ENCODE results near the gene SYT9.
A peak's percentile ranks its signal among the peaks of the same experiment; 100 is the strongest.

Gene SYT9

GRCh38 chr11:7251836-7252682 lies at the start of gene SYT9:
SYT9 (plus strand) TSS chr11:7251904; CDS start chr11:7252187, 283 bp downstream.
- peak; percentile 52 for DNase-seq

- DNase-seq: no peak
Measured at GRCh38 chr11:7202412-7202811, 49.3 kb upstream of the SYT9 start.

- DNase-seq: no peak
Measured at GRCh38 chr11:7204778-7205177, 46.9 kb upstream of the SYT9 start.

GRCh38 chr11:7208391-7208790 lies 43.3 kb upstream of the SYT9 start:
- no peak for DNase-seq

- no peak for DNase-seq
Measured at GRCh38 chr11:7219491-7219890, 32.2 kb upstream of the SYT9 start.

- no peak for DNase-seq
Measured at GRCh38 chr11:7220636-7221035, 31.1 kb upstream of the SYT9 start.

GRCh38 chr11:7222619-7223018 lies 29.1 kb upstream of the SYT9 start:
- no peak for DNase-seq

- no peak for DNase-seq
Measured at GRCh38 chr11:7239877-7240276, 11.8 kb upstream of the SYT9 start.

GRCh38 chr11:7245341-7245740 lies 6.4 kb upstream of the SYT9 start:
- no peak for DNase-seq

GRCh38 chr11:7246179-7246578 lies 5.5 kb upstream of the SYT9 start:
- no peak for DNase-seq

GRCh38 chr11:7250166-7250565 lies 1.5 kb upstream of the SYT9 start:
- DNase-seq: no peak

- no peak for DNase-seq
Measured at GRCh38 chr11:7251487-7251835, 243 bp upstream of the SYT9 start.

GRCh38 chr11:7252683-7253213 lies 1.0 kb downstream of the SYT9 start:
- no peak for DNase-seq

GRCh38 chr11:7253800-7254199 lies 2.1 kb downstream of the SYT9 start:
- no peak for DNase-seq

GRCh38 chr11:7254731-7255291 lies 3.1 kb downstream of the SYT9 start:
- DNase-seq: no peak

- no peak for DNase-seq
Measured at GRCh38 chr11:7256943-7257342, 5.2 kb downstream of the SYT9 start.

- DNase-seq: no peak
Measured at GRCh38 chr11:7257724-7258123, 6.0 kb downstream of the SYT9 start.

- DNase-seq: no peak
Measured at GRCh38 chr11:7261578-7261977, 9.9 kb downstream of the SYT9 start.

GRCh38 chr11:7262672-7263071 lies 11.0 kb downstream of the SYT9 start:
- no peak for DNase-seq

- DNase-seq: no peak
Measured at GRCh38 chr11:7263842-7264241, 12.1 kb downstream of the SYT9 start.

GRCh38 chr11:7268758-7269157 lies 17.1 kb downstream of the SYT9 start:
- DNase-seq: no peak

GRCh38 chr11:7270233-7270865 lies 18.6 kb downstream of the SYT9 start:
- DNase-seq: no peak

- no peak for DNase-seq
Measured at GRCh38 chr11:7272373-7272772, 20.7 kb downstream of the SYT9 start.

GRCh38 chr11:7275133-7275532 lies 23.4 kb downstream of the SYT9 start:
- no peak for DNase-seq

All from femur (tissue), 1 donor.